HUES64 (cell line): ENCODE results near the gene ZNF469.
"Not testable (repeated sequence)": the region's sequence is repeated elsewhere in the genome, so short reads cannot be mapped to it uniquely, and the experiment has no call there.

ENCODE experiments used
- H3K27ac ChIP-seq: 2 replicates; pipeline ENCODE4 v1.7.0; 2013; ENCODE audit warnings: low read depth, low read length, inconsistent platforms
- H3K27me3 ChIP-seq: 2 replicates; pipeline ENCODE4 v1.6.1; 2013; ENCODE audit warnings: mild to moderate bottlenecking, low read length; ENCODE audit not compliant: insufficient read depth
- H3K36me3 ChIP-seq: 2 replicates; pipeline ENCODE4 v1.6.1; 2013; ENCODE audit warnings: mild to moderate bottlenecking, low read length; ENCODE audit not compliant: insufficient read depth
- H3K4me1 ChIP-seq: 2 replicates; pipeline ENCODE4 v1.6.1; 2013; ENCODE audit warnings: mild to moderate bottlenecking, low read length, moderate library complexity; ENCODE audit not compliant: insufficient read depth
- H3K4me3 ChIP-seq: 2 replicates; pipeline ENCODE4 v1.5.1; 2013; ENCODE audit warnings: mild to moderate bottlenecking, low read length, moderate library complexity
- H3K9ac ChIP-seq: 2 replicates; pipeline ENCODE4 v1.6.1; 2013; ENCODE audit warnings: mild to moderate bottlenecking, low read depth, low read length
- H3K9me3 ChIP-seq: 2 replicates; pipeline ENCODE4 v1.6.1; 2013; ENCODE audit warnings: low read depth, low read length; ENCODE audit not compliant: insufficient read depth
- WGBS: fragments of 150-250, 120-280 bp; methylation state at CpG from one replicate; pipeline ENCODE4 v1.1.7; 2013; ENCODE audit warnings: missing lambda C conversion rate; 5-methylcytosine and 5-hydroxymethylcytosine counted together

Gene ZNF469

DNA sequence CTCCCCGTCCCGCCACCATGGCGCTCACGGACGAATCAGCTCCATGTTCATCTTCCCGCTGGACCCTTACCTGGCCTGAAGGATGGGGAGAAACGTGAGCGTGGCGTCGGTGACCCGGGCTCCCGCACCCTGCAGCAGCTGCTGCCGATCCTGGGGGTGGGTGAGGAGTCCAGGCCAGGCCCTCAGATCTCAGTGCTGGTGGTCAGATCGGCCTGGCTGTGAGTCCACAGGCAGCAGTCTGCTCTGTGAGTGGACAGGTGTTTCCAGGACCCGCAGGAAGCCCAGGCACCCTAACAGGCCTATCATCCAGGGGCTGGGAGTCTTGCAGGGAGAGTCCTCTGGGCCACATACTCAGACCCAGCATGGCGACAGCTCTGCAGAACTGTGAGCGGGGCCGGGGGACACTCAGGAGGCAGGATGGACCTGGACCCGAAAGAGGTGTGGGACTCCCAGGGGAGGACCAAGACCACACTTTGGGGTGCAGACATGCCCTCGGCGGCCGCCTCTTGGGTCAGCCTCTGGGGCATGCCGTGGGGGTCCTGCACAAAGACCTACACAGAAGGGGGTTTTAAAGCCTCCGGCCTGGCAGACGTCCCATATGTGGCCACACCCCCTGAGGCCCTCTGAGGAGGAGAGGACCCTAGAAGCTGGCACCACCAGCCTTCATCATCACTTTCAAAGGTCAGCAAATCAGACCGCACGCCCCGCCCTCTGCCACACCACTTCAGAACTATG is 27.2 kb upstream of the ZNF469 start:
- WGBS, result 90% methylated on average over 28 of the region's 28 CpGs
- H3K4me3 ChIP-seq, result no peak overlapping the region
- no peaks in the 10 kb centered on the region for H3K36me3 ChIP-seq
- H3K9me3 ChIP-seq, result no peaks in the 10 kb centered on the region
- H3K27me3 ChIP-seq, result no peaks in the 10 kb centered on the region
- H3K4me1 ChIP-seq, result no peaks in the 10 kb centered on the region; the same call in 1 of the 2 replicates
- no peak overlapping the region for H3K9ac ChIP-seq
- H3K27ac ChIP-seq, result no peak overlapping the region

DNA sequence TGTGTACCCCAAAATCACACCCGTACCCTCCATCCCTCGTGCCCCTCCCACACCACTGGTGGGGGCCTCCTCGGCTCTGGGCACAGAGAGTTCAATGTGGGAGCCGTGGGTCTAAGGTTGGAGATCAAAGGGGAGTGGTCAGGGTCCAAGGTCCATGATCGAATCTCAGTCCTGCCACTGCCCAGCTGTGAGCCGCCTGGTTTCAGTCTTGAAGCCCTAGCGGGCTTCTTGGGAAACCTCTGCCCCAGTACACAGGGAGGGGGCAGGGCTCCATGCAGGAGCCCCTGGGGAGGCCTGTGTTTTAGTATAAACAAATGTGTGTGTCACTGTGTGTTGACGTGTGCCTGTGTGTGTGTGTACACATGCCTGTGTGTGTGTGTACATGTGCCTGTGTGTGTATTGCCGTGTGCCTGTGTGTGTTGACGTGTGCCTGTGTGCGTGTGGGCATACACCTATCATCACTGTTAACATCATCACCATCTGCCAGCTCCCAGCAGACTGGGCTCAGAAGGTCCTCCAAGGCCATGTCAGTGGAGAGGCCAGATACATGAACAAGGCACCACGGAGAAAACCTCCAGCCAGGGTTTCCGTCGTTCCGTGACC is 26.5 kb upstream of the ZNF469 start:
- no peaks in the 10 kb centered on the region; the same call in 1 of the 2 replicates for H3K4me1 ChIP-seq
- no peak overlapping the region for H3K4me3 ChIP-seq
- WGBS, result 93% methylated on average over 15 of the region's 15 CpGs
- H3K9ac ChIP-seq, result no peak overlapping the region
- H3K27me3 ChIP-seq, result no peaks in the 10 kb centered on the region
- H3K27ac ChIP-seq, result no peak overlapping the region
- H3K36me3 ChIP-seq, result no peaks in the 10 kb centered on the region
- H3K9me3 ChIP-seq, result no peaks in the 10 kb centered on the region

DNA sequence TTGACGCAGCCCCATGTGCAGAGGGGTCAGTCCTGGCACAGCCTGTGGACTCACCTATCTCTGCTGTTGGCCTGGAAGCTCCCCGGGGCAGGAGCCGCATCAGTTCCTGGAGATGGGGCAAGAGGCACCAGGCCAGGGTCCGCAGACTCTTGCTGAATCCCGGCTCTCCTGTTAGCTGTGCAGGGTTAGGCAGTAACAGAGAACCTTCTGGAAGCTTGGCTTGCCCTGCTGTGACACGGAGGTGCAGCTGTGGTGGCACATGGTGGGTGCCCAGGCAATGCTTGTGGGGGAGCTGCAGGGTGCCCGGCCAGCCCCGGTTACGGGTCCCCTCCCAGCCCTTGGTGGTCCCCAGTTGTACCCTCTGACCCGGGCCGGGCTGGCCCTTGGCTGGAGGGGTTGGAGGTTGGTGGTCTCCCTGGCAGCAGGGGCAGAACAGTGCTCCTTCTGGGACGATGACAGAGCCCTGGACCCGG is 26.0 kb upstream of the ZNF469 start:
- no peak overlapping the region for H3K27ac ChIP-seq

DNA sequence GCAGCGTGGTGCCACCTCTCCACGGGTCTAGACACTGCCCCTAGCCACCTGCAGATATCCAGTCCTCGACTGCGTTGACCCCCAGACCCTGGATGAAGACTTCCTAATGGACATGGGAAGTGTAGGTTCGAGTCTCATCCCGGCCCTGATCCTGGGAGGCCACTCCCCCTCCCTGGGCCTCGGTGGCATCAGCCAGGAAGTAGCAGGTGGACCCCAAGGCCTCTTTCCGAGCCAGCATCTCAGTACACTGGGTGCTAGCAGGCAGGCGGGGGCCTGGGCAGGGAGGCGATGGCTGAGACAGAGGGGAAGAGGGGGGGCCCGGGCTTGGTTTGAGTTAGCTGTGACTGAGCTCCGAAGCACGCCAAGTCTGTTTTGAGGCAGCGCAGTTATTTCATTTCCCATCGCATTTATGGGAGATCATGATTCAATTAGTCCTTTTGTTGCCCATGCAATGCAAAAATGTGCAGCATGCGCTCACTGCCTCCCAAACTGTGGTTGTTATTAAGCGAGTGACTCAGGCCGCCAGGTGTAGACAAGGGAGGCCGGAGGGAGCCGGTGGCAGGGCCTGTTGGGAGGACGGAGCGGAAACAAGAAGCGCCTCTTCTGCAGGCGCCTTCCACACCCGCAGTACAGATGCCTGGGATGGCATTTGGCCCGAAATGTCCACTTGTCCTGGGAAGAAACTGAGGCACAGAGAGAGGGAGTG is 25.3 kb upstream of the ZNF469 start:
- H3K4me3 ChIP-seq, result no peak overlapping the region
- no peak overlapping the region for H3K27ac ChIP-seq
- WGBS, result 94% methylated on average over 26 of the region's 26 CpGs
- no peak overlapping the region for H3K9ac ChIP-seq
- no peaks in the 10 kb centered on the region for H3K36me3 ChIP-seq
- no peaks in the 10 kb centered on the region for H3K9me3 ChIP-seq
- H3K27me3 ChIP-seq, result no peaks in the 10 kb centered on the region
- H3K4me1 ChIP-seq, result no peaks in the 10 kb centered on the region; the same call in 1 of the 2 replicates

More for the DNA sequence above, 26.0 kb upstream of the ZNF469 start:
- Histone ChIP-seq H3K9ac (no peak overlapping the region), H3K36me3 (no peaks in the 10 kb centered on the region), H3K9me3 (no peaks in the 10 kb centered on the region), H3K4me3 (no peak overlapping the region), H3K4me1 (no peaks in the 10 kb centered on the region; the same call in 1 of the 2 replicates), H3K27me3 (no peaks in the 10 kb centered on the region)
- 94% methylated on average over 13 of the region's 13 CpGs for WGBS

GRCh38 chr16:88358023-88358420 is 24.7 kb upstream of the ZNF469 start:
- no peaks in the 10 kb centered on the region for H3K27me3 ChIP-seq
- no peaks in the 10 kb centered on the region for H3K9me3 ChIP-seq
- H3K9ac ChIP-seq, result no peak overlapping the region
- H3K27ac ChIP-seq, result no peak overlapping the region
- 94% methylated on average over 16 of the region's 16 CpGs for WGBS
- H3K4me3 ChIP-seq, result no peak overlapping the region
- no peaks in the 10 kb centered on the region for H3K36me3 ChIP-seq
- no peaks in the 10 kb centered on the region; the same call in 1 of the 2 replicates for H3K4me1 ChIP-seq

- H3K4me3 ChIP-seq, result no peak overlapping the region
- H3K27me3 ChIP-seq, result no peaks in the 10 kb centered on the region
- 80% methylated on average over 21 of the region's 21 CpGs for WGBS
- no peaks in the 10 kb centered on the region; the same call in 1 of the 2 replicates for H3K4me1 ChIP-seq
- no peaks in the 10 kb centered on the region for H3K36me3 ChIP-seq
- H3K9ac ChIP-seq, result no peak overlapping the region
- no peak overlapping the region for H3K27ac ChIP-seq
- no peaks in the 10 kb centered on the region for H3K9me3 ChIP-seq
These were observed 23.8 kb upstream of the ZNF469 start for GRCh38 chr16:88359008-88359407.

GRCh38 chr16:88360401-88360800 is 22.4 kb upstream of the ZNF469 start:
- WGBS, result 89% methylated on average over 12 of the region's 20 CpGs
- H3K4me3 ChIP-seq, H3K9me3 ChIP-seq, H3K36me3 ChIP-seq, H3K27ac ChIP-seq, H3K27me3 ChIP-seq, H3K9ac ChIP-seq, H3K4me1 ChIP-seq: not testable (repeated sequence)

DNA sequence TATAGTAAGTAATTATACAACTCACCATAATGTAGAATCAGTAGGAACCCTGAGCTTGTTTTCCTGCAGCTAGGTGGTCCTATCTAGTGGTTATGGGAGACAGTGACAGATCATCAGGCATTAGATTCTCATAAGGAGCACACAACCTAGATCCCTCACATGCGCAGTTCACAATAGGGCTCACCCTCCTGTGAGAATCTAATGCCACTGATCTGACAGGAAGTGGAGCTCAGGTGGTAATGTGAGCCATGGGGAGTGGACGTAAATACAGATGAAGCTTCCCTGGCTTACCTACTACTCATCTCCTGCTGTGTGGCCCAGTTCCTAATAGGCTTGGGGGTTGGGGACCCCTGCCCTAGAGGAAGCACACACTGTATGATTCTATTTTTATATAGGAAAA is 21.8 kb upstream of the ZNF469 start:
- Histone ChIP-seq H3K27me3 (no peaks in the 10 kb centered on the region), H3K27ac (no peak overlapping the region), H3K9me3 (no peaks in the 10 kb centered on the region), H3K9ac (no peak overlapping the region), H3K36me3 (no peaks in the 10 kb centered on the region), H3K4me1 (no peaks in the 10 kb centered on the region; the same call in 1 of the 2 replicates), H3K4me3 (no peak overlapping the region)
- WGBS, result 100% methylated on average over 2 of the region's 2 CpGs

DNA sequence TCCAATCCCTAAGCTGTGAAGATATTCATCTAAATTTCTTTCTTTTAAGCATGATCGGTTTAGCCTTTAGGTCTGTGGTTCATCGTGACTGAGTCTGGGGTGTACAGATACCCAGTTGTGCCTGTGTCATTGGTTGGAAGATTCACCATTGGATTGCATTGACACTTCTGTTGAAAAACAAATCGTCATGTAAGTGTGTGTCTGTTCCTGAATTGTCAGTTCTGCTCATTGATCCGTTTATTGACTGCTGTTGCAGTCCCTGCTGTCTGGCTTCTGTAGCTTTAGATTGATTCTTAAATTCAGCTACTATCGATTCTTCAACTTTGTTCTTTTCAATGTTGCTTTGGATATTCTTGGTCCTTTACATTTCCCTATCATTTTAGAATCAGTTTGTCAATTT is 21.0 kb upstream of the ZNF469 start:
- Histone ChIP-seq H3K27me3 (no peaks in the 10 kb centered on the region), H3K9me3 (no peaks in the 10 kb centered on the region; the same call in 1 of the 2 replicates), H3K27ac (no peak overlapping the region), H3K4me1 (no peaks in the 10 kb centered on the region; the same call in 1 of the 2 replicates), H3K4me3 (no peak overlapping the region), H3K9ac (no peak overlapping the region), H3K36me3 (no peaks in the 10 kb centered on the region)
- WGBS, result 93% methylated on average over 5 of the region's 5 CpGs

- Histone ChIP-seq H3K36me3 (no peaks in the 10 kb centered on the region), H3K9ac (no peak overlapping the region), H3K9me3 (no peaks in the 10 kb centered on the region; the same call in 1 of the 2 replicates), H3K4me3 (no peak overlapping the region), H3K27ac (no peak overlapping the region), H3K27me3 (no peaks in the 10 kb centered on the region), H3K4me1 (no peaks in the 10 kb centered on the region; the same call in 1 of the 2 replicates)
- 60% methylated on average over 2 of the region's 2 CpGs for WGBS
These were observed 19.4 kb upstream of the ZNF469 start for GRCh38 chr16:88363239-88363891.
